Neural cell (in vitro differentiated cells): ENCODE data around the gene NUBP2. TPM values are rescaled to one million over a fixed set of nuclear protein-coding genes. Genes with fewer than 3 reads are reported as not detected.

Experiments
- H2AFZ ChIP-seq: fragments of 200-600, 300-800 bp; sonication (generic), shearing (Covaris generic); 2 replicates; pipeline ENCODE4 v1.6.0; 2014; ENCODE audit warnings: low read depth, mild to moderate bottlenecking, antibody characterized with exemption, low read length, moderate library complexity
- H3F3A ChIP-seq: fragments of 200-600 bp; shearing (Covaris generic); 2 replicates; pipeline ENCODE4 v1.6.1; 2016; ENCODE audit warnings: mild to moderate bottlenecking, moderate library complexity, mixed read lengths, antibody characterized with exemption, low read length; ENCODE audit not compliant: insufficient read depth, poor library complexity, severe bottlenecking
- H3K27ac ChIP-seq: fragments of 200-600, 300-800 bp; sonication (generic), shearing (Covaris generic); 2 replicates; pipeline ENCODE4 v1.5.1; 2014; ENCODE audit warnings: mild to moderate bottlenecking, low read length, moderate library complexity
- H3K27me3 ChIP-seq: fragments of 300-800, 200-600 bp; sonication (generic), shearing (Covaris generic); 2 replicates; pipeline ENCODE4 v1.6.0; 2014; ENCODE audit warnings: mild to moderate bottlenecking, low read depth, low read length, moderate library complexity; ENCODE audit not compliant: insufficient read depth
- H3K36me3 ChIP-seq: fragments of 300-800, 200-600 bp; sonication (generic), shearing (Covaris generic); 2 replicates; pipeline ENCODE4 v1.5.1; 2014; ENCODE audit warnings: mild to moderate bottlenecking, antibody characterized with exemption, low read length, moderate library complexity; ENCODE audit not compliant: insufficient read depth
- H3K4me2 ChIP-seq: fragments of 300-800, 200-600 bp; sonication (generic), shearing (Covaris generic); 2 replicates; pipeline ENCODE4 v1.6.0; 2014; ENCODE audit warnings: mild to moderate bottlenecking, low read length
- H3K4me3 ChIP-seq: fragments of 300-800, 200-600 bp; sonication (generic), shearing (Covaris generic); 2 replicates; pipeline ENCODE4 v1.5.1; 2014; ENCODE audit warnings: mild to moderate bottlenecking, low read length, moderate library complexity
- H3K79me2 ChIP-seq: fragments of 200-600 bp; shearing (Covaris generic); replicated peaks from 2 replicates; pipeline ENCODE4 v1.6.0; 2014; ENCODE audit warnings: mild to moderate bottlenecking, low read length, moderate library complexity; ENCODE audit not compliant: insufficient read depth
- H3K9ac ChIP-seq: fragments of 300-800, 200-600 bp; sonication (generic), shearing (Covaris generic); 2 replicates; pipeline ENCODE4 v1.6.1; 2016; ENCODE audit warnings: mild to moderate bottlenecking, low read length, mixed read lengths
- H3K9me2 ChIP-seq: fragments of 200-600 bp; shearing (Covaris generic); 2 replicates; pipeline ENCODE4 v1.6.1; 2016; ENCODE audit warnings: mild to moderate bottlenecking, low read length, mixed read lengths; ENCODE audit not compliant: insufficient read depth
- H3K9me3 ChIP-seq: fragments of 200-600, 300-800 bp; sonication (generic), shearing (Covaris generic); 2 replicates; pipeline ENCODE4 v1.6.1; 2016; ENCODE audit warnings: mild to moderate bottlenecking, mixed run types, low read length, moderate library complexity, mixed read lengths
- H4K20me1 ChIP-seq: fragments of 200-600 bp; shearing (Covaris generic); 2 replicates; pipeline ENCODE4 v1.6.1; 2016; ENCODE audit warnings: mild to moderate bottlenecking, mixed run types; ENCODE audit not compliant: insufficient read depth
- EP300 ChIP-seq: fragments of 450-650 bp; conservative IDR thresholded peaks from 2 replicates; pipeline ENCODE4 v1.6.1; 2014; ENCODE audit warnings: antibody characterized with exemption, mild to moderate bottlenecking, moderate library complexity; ENCODE audit not compliant: poor library complexity, severe bottlenecking
- EZH2 ChIP-seq: fragments of 200-600, 300-800 bp; shearing (Covaris generic), sonication (generic); IDR thresholded peaks from 2 replicates; pipeline ENCODE4 v1.6.1; 2014; ENCODE audit warnings: antibody characterized with exemption, low read length, borderline replicate concordance, mild to moderate bottlenecking; ENCODE audit not compliant: insufficient read depth, poor library complexity, severe bottlenecking
- MXI1 ChIP-seq: fragments of 450-650 bp; conservative IDR thresholded peaks from 2 replicates; pipeline ENCODE4 v1.6.1; 2014; ENCODE audit warnings: antibody characterized with exemption, mild to moderate bottlenecking; ENCODE audit not compliant: poor library complexity, severe bottlenecking
- POLR2AphosphoS5 ChIP-seq: IDR thresholded peaks from 2 replicates; pipeline ENCODE4 v1.6.1; 2012
- RAD21 ChIP-seq: fragments of 450-650 bp; conservative IDR thresholded peaks from 2 replicates; pipeline ENCODE4 v1.6.1; 2014; ENCODE audit warnings: antibody characterized with exemption, mild to moderate bottlenecking, moderate library complexity
- REST ChIP-seq: IDR thresholded peaks from 2 replicates; pipeline ENCODE4 v1.6.1; 2012; ENCODE audit warnings: borderline replicate concordance
- SMC3 ChIP-seq: fragments of 450-650 bp; conservative IDR thresholded peaks from 2 replicates; pipeline ENCODE4 v1.6.1; 2014; ENCODE audit warnings: antibody characterized with exemption, mild to moderate bottlenecking, moderate library complexity; ENCODE audit not compliant: poor library complexity
- TAF1 ChIP-seq: IDR thresholded peaks from 2 replicates; pipeline ENCODE4 v1.6.1; 2012; ENCODE audit warnings: low read depth
- polyA plus RNA-seq: library from polyadenylated mRNA; depleted of rRNA; stranded (reverse); fragments of >200 nt; gene quantifications from 2 replicates; pipeline ENCODE4 v1.2.3, GENCODE V29; 2014
- TF ChIP-seq, protein P1 (sequence below): fragments of 450-650 bp; IDR thresholded peaks from 2 replicates; pipeline ENCODE4 v1.5.1; 2014; ENCODE audit warnings: antibody characterized with exemption, mild to moderate bottlenecking, moderate library complexity; ENCODE audit not compliant: poor library complexity, severe bottlenecking

The NUBP2 gene
- polyA plus RNA-seq, 1 donor from 2014 or later, result 213 TPM

- TF ChIP-seq SMC3 (no peak), MXI1 (no peak), RAD21 (no peak), EZH2 (no peak), TAF1 (no peak), REST (no peak), EP300 (no peak), POLR2AphosphoS5 (no peak)
- TF ChIP-seq, protein P1, sequence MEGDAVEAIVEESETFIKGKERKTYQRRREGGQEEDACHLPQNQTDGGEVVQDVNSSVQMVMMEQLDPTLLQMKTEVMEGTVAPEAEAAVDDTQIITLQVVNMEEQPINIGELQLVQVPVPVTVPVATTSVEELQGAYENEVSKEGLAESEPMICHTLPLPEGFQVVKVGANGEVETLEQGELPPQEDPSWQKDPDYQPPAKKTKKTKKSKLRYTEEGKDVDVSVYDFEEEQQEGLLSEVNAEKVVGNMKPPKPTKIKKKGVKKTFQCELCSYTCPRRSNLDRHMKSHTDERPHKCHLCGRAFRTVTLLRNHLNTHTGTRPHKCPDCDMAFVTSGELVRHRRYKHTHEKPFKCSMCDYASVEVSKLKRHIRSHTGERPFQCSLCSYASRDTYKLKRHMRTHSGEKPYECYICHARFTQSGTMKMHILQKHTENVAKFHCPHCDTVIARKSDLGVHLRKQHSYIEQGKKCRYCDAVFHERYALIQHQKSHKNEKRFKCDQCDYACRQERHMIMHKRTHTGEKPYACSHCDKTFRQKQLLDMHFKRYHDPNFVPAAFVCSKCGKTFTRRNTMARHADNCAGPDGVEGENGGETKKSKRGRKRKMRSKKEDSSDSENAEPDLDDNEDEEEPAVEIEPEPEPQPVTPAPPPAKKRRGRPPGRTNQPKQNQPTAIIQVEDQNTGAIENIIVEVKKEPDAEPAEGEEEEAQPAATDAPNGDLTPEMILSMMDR, result no peak
- H3K36me3 ChIP-seq, result no peaks in the 10 kb centered on the region
- H2AFZ ChIP-seq, result no peak overlapping the region
- no peaks in the 10 kb centered on the region for H3K27me3 ChIP-seq
- no peak overlapping the region for H3K27ac ChIP-seq
- H3F3A ChIP-seq, result no peaks in the 10 kb centered on the region
- H3K4me3 ChIP-seq, result peak overlapping the region; percentile 88
- no peaks in the 10 kb centered on the region for H3K9me3 ChIP-seq
- no peaks in the 10 kb centered on the region for H4K20me1 ChIP-seq
- H3K4me2 ChIP-seq, result peak overlapping the region; percentile 62
- no peak overlapping the region for H3K9ac ChIP-seq
- peaks cover 31% of the 10 kb centered on the region for H3K79me2 ChIP-seq
- H3K9me2 ChIP-seq, result no peaks in the 10 kb centered on the region
Measured at GRCh38 chr16:1828645-1829410, 46.1 kb downstream of the NUBP2 start.

GRCh38 chr16:1830213-1830612 is 47.5 kb downstream of the NUBP2 start:
- Histone ChIP-seq H2AFZ (no peak overlapping the region), H3F3A (no peaks in the 10 kb centered on the region), H3K4me2 (no peak overlapping the region), H4K20me1 (no peaks in the 10 kb centered on the region), H3K9me3 (no peaks in the 10 kb centered on the region), H3K9ac (no peak overlapping the region), H3K36me3 (no peaks in the 10 kb centered on the region), H3K27me3 (no peaks in the 10 kb centered on the region), H3K4me3 (no peak overlapping the region), H3K9me2 (no peaks in the 10 kb centered on the region), H3K79me2 (peaks cover 27% of the 10 kb centered on the region), H3K27ac (no peak overlapping the region)
- TF ChIP-seq EP300 (no peak), SMC3 (no peak), EZH2 (no peak), MXI1 (no peak)
